ENCODE results near the gene LRAT.

DNA sequence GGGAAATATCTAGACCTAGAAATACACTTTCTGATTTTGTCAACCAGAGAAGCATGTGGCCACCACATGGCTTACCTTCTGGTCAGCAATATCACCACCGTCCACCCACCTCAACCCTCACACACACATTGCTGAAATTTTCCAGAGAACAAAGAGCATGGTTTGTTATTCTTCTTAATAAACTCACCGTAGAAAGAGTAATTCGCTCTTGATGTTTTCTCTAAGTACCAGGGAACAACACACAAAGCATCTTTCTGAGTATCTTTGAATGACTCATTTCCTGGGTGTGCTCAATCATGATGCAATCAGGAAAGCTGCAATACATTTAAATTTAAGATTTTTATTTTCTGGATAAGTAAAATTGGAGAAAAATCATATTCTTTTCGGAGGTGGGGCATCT, 24.7 kb upstream of the LRAT start:
- TF ChIP-seq EGR1 (IDR thresholded peaks at IDR 0.05) = no peak
- TF ChIP-seq, protein P1, sequence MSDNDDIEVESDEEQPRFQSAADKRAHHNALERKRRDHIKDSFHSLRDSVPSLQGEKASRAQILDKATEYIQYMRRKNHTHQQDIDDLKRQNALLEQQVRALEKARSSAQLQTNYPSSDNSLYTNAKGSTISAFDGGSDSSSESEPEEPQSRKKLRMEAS (IDR thresholded peaks at IDR 0.05) = no peak
- TF ChIP-seq YY1 (IDR thresholded peaks at IDR 0.05; ENCODE audit: low read depth) = no peak
